Thymus (tissue), 11 donors: ENCODE measurements around the gene CHORDC1. TPM values are rescaled to one million over a fixed set of nuclear protein-coding genes. Genes with fewer than 3 reads are reported as not detected.
"Not testable (repeated sequence)": the region's sequence is repeated elsewhere in the genome, so short reads cannot be mapped to it uniquely, and the experiment has no call there.

Experiments used
- DNase-seq, 9 donors: peaks; one replicate each; pipeline ENCODE4 v3.0.0-alpha.2; 2013; ENCODE audit warnings: low spot score in 9 of 9, low read depth in 6 of 9, missing footprints in 1 of 9
- H3K27ac ChIP-seq, 2 donors: one replicate each; pipeline ENCODE4 v1.5.1; 2013; ENCODE audit warnings: control low read depth in 1 of 2, low read depth in 1 of 2, low read length in 1 of 2, mild to moderate bottlenecking in 1 of 2, moderate library complexity in 1 of 2
- H3K27me3 ChIP-seq, 2 donors: one replicate each; pipeline ENCODE4 v1.5.1; 2013; ENCODE audit warnings: low read length in 1 of 2; ENCODE audit not compliant: control insufficient read depth in 2 of 2, insufficient read depth in 1 of 2
- H3K36me3 ChIP-seq, 2 donors: one replicate each; pipeline ENCODE4 v1.5.1; 2013; ENCODE audit warnings: low read length in 1 of 2, mild to moderate bottlenecking in 1 of 2, moderate library complexity in 1 of 2; ENCODE audit not compliant: control insufficient read depth in 2 of 2, insufficient read depth in 2 of 2
- H3K4me1 ChIP-seq, 2 donors: one replicate each; pipeline ENCODE4 v1.5.1; 2013; ENCODE audit warnings: low read length in 2 of 2; ENCODE audit not compliant: control insufficient read depth in 2 of 2, insufficient read depth in 2 of 2
- H3K4me3 ChIP-seq, 2 donors: one replicate each; pipeline ENCODE4 v1.5.1; 2013; ENCODE audit warnings: low read length in 2 of 2, control low read depth in 1 of 2, mild to moderate bottlenecking in 1 of 2
- H3K9me3 ChIP-seq, 2 donors: one replicate each; pipeline ENCODE4 v1.5.1; 2013; ENCODE audit warnings: low read length in 1 of 2, mild to moderate bottlenecking in 1 of 2; ENCODE audit not compliant: control insufficient read depth in 2 of 2, insufficient read depth in 1 of 2
- WGBS: extraction: QIAGEN DNeasy Blood & Tissue Kit; methylation state at CpG from one replicate; pipeline ENCODE4 v1.1.7; 2013; 5-methylcytosine and 5-hydroxymethylcytosine counted together
- polyA plus RNA-seq: library from polyadenylated mRNA; stranded (reverse); fragments of 200-250 nt; gene quantifications from one replicate; pipeline ENCODE4 v1.2.3, GENCODE V29; 2013
- total RNA-seq: library from RNA; stranded (reverse); fragments of 120-200 nt; gene quantifications from one replicate; pipeline ENCODE4 v1.2.4, GENCODE V29; 2013
- donor health status: healthy.

Gene CHORDC1
- total and polyA plus RNA-seq, 2 donors: 39.3 to 49.3 TPM

DNA sequence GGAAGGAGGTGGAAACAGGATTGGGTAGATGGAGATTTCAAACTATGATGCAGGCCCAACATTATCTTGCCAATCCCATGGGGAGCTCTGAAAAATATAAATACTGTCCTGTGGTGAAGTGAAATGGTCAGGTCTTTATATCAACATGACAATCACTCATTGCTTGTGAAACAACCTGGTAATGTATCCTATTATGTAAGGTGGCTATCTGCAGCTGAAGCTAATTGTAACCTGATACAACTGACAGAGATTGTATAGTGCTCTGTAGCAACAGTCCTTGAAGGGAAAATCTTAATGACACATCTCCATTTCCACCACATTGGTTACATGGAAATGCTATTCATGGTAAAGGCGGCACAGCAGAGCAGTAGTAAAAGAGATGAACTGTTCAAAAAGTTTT, 20.7 kb upstream of the CHORDC1 start:
- Histone ChIP-seq H3K4me1 (no peaks in the 10 kb centered on the region), H3K27ac (no peak overlapping the region), H3K4me3 (no peak overlapping the region), H3K9me3 (no peaks in the 10 kb centered on the region), H3K27me3 (no peaks in the 10 kb centered on the region), H3K36me3 (no peaks in the 10 kb centered on the region)
- WGBS: 94% methylated on average over 1 of the region's 1 CpG
- DNase-seq: no peak

DNA sequence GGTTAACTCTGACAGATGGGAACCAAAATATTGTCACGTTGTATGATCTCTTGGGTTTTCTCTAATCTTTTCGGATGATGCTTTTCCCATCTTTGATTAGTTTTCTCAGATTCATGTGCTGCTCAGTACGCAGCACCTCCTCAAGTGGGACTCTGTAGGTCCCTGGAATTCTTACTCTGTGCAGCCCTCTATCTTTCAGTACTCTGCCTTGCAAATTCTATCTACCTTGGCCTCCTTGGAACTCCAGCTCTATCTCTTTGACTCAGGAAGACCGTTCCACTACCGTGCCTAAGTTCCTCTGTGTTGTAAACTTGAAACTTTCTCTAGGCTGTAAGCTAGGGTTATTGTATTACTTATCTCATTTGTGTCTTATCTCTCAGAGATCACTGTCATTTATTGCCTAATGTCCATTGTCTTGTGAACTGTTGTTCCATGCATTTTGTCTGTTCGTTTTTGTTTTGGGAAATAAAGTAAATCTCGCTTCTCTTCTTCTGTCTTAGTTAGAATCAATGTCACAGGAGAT, 20.1 kb upstream of the CHORDC1 start:
- H3K4me1 ChIP-seq: no peaks in the 10 kb centered on the region
- no peak overlapping the region for H3K4me3 ChIP-seq
- WGBS: 79% methylated on average over 7 of the region's 7 CpGs
- no peaks in the 10 kb centered on the region for H3K27me3 ChIP-seq
- H3K36me3 ChIP-seq: no peaks in the 10 kb centered on the region
- no peak for DNase-seq
- H3K9me3 ChIP-seq: no peaks in the 10 kb centered on the region
- no peak overlapping the region for H3K27ac ChIP-seq

DNA sequence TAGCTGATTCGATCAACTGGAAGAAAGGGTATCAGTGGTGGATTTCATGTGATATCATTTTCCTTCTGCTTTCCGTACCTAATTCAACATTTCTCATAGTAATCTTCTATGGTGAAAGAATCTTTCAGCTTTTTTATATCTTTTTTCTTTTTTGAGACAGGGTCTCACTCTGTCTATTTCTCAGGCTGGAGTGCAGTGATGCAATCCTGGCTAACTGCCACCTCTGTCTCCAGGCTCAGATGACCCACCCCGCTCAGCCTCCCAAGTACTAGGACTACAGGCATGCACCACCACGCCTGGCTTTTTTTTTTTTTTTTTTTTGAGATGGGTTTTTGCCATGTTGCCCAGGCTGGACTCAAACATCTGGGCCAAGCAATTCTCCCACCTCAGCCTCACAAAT, 18.6 kb upstream of the CHORDC1 start:
- no peak for DNase-seq
- Histone ChIP-seq H3K4me3 (no peak overlapping the region), H3K4me1 (no peaks in the 10 kb centered on the region), H3K9me3 (no peaks in the 10 kb centered on the region), H3K36me3 (no peaks in the 10 kb centered on the region), H3K27me3 (no peaks in the 10 kb centered on the region), H3K27ac (no peak overlapping the region)
- WGBS: 94% methylated on average over 4 of the region's 4 CpGs

GRCh38 chr11:90239967-90240636, 17.3 kb upstream of the CHORDC1 start:
- not testable (repeated sequence) for H3K27me3 ChIP-seq, H3K9me3 ChIP-seq, H3K27ac ChIP-seq, H3K4me1 ChIP-seq, DNase-seq, H3K4me3 ChIP-seq, H3K36me3 ChIP-seq
- 95% methylated on average over 18 of the region's 20 CpGs for WGBS

DNA sequence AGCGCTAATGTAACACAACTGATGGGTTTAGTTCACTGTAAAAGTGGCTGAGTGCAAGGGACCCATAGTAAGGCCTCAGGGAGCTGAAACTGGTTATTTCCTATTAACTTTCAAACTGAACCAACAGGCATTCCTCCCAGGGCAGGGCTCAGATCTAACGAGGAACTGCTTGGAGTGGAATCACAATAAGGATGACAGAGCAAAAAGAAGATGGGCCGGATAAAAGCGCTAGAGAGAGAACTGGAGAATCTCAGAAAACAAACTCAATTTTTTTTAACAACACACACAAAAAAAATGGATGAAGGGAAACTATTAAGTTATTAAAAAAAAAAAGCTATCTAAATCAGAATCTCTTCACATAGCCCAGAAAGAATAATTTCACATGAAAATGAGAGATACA, 14.2 kb upstream of the CHORDC1 start:
- 87% methylated on average over 4 of the region's 4 CpGs for WGBS
- no peaks in the 10 kb centered on the region for H3K36me3 ChIP-seq
- no peaks in the 10 kb centered on the region for H3K4me1 ChIP-seq
- no peak overlapping the region for H3K4me3 ChIP-seq
- no peak for DNase-seq
- H3K27me3 ChIP-seq: no peaks in the 10 kb centered on the region
- no peaks in the 10 kb centered on the region for H3K9me3 ChIP-seq
- H3K27ac ChIP-seq: no peak overlapping the region

DNA sequence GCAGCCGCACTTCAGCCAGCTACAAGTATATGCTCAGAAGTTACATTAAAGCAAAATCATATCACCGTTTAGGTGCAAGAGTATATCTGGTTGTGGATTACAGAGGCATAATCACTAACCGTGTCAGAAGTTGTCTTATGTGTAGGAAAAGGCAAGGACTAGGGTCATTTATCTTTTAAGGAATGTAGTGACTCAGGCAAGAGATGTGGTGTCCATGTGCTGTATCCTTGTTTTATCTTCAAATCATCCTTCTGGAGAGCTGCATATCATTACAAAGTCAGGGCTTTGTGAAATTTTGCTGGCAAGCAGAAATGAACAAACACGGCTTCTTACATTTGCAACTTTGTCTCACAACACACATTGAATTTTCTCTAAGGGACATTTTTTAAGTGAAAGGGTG, 12.7 kb upstream of the CHORDC1 start:
- DNase-seq: no peak
- H3K4me3 ChIP-seq: no peak overlapping the region
- H3K4me1 ChIP-seq: no peaks in the 10 kb centered on the region
- H3K27ac ChIP-seq: no peak overlapping the region
- WGBS: 92% methylated on average over 4 of the region's 4 CpGs
- no peaks in the 10 kb centered on the region for H3K27me3 ChIP-seq
- H3K36me3 ChIP-seq: no peaks in the 10 kb centered on the region
- no peaks in the 10 kb centered on the region for H3K9me3 ChIP-seq

DNA sequence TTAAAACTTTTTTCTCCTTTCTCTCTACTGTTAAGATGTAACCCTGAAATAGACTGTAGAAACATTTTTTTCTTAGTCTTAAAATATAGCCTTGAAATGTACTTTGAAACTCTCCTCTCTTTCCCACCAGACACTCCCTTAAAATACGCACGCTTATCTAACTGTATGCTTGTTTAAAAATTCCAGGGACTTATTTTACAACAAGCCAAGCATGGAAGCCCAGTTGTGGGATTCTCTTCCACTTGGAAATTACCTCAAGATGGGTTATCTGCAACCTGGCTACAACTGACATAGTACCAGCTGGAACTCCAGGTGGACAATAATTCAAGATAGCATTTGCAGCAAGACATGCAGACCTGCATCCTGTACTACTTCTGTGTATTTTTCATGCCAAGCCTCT, 12.1 kb upstream of the CHORDC1 start:
- Histone ChIP-seq H3K27me3 (no peaks in the 10 kb centered on the region), H3K36me3 (no peaks in the 10 kb centered on the region), H3K9me3 (no peaks in the 10 kb centered on the region), H3K4me3 (no peak overlapping the region), H3K27ac (no peak overlapping the region), H3K4me1 (no peaks in the 10 kb centered on the region)
- 99% methylated on average over 2 of the region's 2 CpGs for WGBS
- no peak for DNase-seq

DNA sequence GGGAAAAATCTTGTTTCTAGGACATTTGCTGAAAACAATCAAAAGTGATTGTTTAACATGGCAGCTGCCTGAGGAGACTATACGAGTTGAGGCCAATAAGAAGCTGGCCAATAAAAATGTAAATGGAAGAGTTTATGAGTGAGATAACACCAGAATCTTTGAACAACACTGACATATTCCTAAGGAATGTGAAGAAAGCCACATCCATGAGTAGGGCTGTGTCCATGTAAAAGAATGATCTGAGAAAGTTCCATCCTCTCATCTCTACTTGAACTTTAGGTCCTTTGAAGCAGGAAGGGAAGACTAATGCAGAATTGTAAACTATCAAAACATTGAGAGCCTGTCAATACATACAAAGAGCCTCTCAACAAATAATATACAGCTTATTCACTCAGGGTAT, 6.9 kb upstream of the CHORDC1 start:
- H3K27ac ChIP-seq: no peak overlapping the region
- H3K4me3 ChIP-seq: no peak overlapping the region
- peaks cover 0 to 4% of the 10 kb centered on the region in 2 donors for H3K9me3 ChIP-seq
- no peaks in the 10 kb centered on the region for H3K4me1 ChIP-seq
- H3K36me3 ChIP-seq: no peaks in the 10 kb centered on the region
- DNase-seq: no peak
- no peaks in the 10 kb centered on the region for H3K27me3 ChIP-seq
- WGBS: 99% methylated on average over 1 of the region's 1 CpG

- H3K4me3 ChIP-seq: no peak overlapping the region
- H3K27ac ChIP-seq: no peak overlapping the region
- WGBS: 98% methylated on average over 3 of the region's 3 CpGs
- no peak for DNase-seq
- no peaks in the 10 kb centered on the region for H3K27me3 ChIP-seq
- H3K9me3 ChIP-seq: peaks cover 0 to 4% of the 10 kb centered on the region in 2 donors
- no peaks in the 10 kb centered on the region for H3K4me1 ChIP-seq
- H3K36me3 ChIP-seq: no peaks in the 10 kb centered on the region
These were observed 5.2 kb upstream of the CHORDC1 start for GRCh38 chr11:90228056-90228455.
